NCI-H1092 (cell line): ENCODE results near the gene OPRM1.

Experiments
- DNase-seq: peaks from one replicate; lab custom pipeline; 2025; lab: John Stamatoyannopoulos, UW

OPRM1 gene

DNA sequence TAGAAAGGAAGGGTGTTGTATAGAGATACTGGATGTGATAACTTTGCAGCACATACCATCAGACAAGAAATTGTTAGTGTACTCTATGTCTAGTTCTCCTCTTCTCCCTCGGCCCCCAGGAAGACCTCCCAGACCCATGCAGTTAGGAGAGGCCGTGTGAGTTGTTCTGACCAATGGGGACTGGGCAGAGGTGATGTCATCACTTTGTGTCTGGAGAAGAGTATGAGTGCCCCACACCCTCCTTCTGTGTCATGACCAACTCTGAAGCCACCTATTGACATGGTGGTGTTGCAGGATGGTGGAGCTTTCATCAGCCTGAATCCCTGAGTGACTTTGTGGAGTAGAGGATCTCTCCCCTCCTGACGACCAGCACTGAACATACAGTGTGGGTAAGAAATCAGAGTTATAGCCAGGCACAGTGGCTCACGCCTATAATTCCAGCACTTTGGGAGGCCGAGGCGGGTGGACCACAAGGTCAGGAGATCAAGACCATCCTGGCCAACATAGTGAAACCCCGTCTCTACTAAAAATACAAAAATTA lies 245.3 kb downstream of the OPRM1 start:
- no peak for DNase-seq

DNA sequence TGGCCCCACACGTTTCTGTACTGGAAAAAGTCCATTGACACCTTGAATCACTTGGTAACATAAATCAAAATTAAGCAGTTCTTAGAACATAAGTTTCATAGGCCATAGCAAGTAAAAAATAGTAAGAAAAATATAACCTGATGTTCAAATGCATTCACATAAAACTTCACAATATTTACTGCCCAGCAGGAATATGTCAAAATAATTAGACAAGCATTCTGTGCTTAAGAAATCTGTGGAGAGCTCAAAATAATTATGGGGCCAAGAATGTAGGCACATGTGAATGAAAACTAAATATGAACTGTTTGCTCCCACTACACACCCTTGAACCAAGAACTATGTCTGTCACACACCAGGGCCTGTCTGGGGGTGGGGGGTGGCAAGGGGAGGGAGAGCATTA lies 246.8 kb downstream of the OPRM1 start:
- no peak for DNase-seq

DNA sequence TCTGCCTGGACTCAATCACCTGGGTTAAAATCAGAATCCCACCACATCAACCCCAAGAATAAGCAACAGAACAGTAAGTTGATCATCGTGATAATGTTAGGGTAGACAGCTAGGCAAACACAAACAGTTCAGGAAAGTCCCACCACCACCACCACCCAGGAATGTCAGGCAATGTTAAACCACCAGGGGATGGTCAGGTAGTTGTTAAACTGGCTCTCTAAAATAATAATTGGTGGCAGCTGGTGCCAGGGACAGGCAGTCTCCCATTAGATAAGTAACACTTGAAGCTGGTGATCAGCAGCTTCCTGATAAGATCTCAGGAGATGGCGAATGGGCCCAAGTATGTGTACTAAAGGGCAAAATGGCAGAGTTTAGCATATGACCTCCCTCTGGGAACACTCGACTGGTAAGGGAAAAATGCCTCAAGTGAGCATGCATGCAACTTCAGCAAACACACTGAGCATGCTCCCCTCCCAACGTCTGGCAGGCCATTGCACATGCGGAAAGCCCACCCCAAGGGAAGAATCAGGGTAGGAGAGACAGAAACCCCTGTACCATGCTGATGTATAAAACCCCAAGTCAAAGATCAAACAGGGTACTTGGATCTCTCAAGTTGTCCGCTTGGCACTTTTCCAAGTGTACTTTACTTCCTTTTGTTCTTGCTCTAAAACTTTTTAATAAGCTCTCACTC lies 250.9 kb downstream of the OPRM1 start:
- no peak for DNase-seq

DNA sequence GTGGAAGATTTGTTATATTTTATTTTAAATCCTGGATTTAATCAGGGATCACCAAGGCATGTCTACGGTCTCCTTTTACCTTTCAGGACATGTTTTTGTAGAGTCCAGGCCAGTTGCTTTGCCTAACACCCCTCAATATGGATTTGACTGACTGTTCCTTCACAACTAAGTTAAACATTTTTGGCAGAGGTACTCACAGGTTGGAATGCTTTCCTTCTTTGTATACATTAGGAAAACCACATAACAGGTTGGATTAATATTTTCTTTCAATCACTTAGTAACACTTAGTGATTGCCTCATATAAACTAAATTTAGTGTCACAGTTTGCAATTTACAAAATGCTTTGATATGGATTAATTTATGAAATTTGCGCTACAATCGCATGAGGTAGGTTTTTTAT lies 253.0 kb downstream of the OPRM1 start:
- no peak for DNase-seq

DNA sequence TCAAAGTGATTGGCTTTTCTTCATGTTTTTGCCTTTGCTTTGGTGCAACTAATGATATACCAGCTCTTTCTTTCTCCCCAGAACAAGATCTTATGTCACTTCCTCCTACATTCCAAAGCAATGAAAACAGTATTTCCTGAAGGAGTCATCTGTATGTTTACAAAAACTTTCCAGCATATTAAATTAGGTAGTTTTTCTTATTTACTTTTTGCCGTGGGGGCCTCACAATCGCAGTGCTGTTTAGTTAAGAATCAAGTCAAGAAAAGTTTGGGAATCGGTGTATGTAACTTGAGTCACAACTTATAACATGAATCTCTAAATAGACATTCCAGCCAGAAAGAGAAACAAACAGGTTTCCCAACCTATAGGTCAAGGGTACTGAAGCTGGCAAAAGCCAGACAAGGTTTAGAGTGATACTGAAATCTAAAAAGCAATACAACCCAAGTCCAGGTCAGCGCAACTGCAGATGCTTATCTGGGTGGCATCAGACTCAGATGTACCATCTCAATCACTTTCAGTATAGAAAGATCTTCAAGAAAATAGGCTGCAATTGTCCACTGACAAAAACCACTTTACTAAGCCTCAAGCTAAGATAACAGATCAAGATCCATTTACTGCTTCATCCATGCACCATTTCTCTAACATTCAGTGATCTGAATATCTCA lies 253.9 kb downstream of the OPRM1 start:
- no peak for DNase-seq

DNA sequence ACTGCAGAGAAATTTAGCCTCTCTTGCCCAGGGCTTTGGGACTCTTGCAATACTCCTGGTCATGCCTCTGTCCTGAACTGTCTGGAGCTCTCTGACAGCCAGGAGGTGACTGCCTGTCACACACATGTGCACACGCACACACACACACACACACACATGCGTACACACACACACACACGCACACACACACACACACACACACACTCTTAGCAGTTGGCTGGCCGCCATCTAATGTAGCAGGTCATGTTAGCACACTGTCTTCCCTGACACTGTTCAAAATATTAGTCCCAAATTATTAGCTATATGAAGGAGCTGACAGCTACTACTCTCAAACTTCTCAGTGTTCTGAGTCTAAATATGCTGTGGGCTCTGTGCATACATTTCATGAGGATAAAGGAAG lies 256.7 kb downstream of the OPRM1 start:
- no peak for DNase-seq
